ENCODE data around the gene HDGF. TPM values are rescaled to one million over a fixed set of nuclear protein-coding genes. Genes with fewer than 3 reads are reported as not detected.

The HDGF gene
- total and polyA plus RNA-seq, 9 of the 15 experiments (the other 6 are each of a cell fraction or from before 2014, with no cell fraction given) = 38.8 to 601 (median 400) TPM

GRCh38 chr1:156795374-156795733, 43.9 kb upstream of the HDGF start:
- ChIA-PET CTCF (ENCODE audit: low intra/inter-chr PET ratio) (no interaction called here), POLR2A (interaction anchor here (0.6 to 2.7 kb wide), 4 partner anchors 9 to 107 kb away, joined by 3 to 8 read pairs (median 3); no protein-coding TSS in a partner anchor)
- DNase-seq (ENCODE audit: extremely low read depth in 1 of 4, low spot score in 3 of 4) = no peak
- intact Hi-C loops (cut with micrococcal nuclease) = loop anchor here (5.0 kb wide), 1 partner anchor 37 kb away; no protein-coding TSS in a partner anchor
- Histone ChIP-seq H3K9ac (ENCODE audit: insufficient read depth in 1 of 2, low read depth in 2 of 2, low read length in 2 of 2) (no peak overlapping the region), H3K4me2 (ENCODE audit: insufficient read depth, low read length) (no peak overlapping the region), H2AFZ (ENCODE audit: low read depth, low read length) (no peak overlapping the region), H4K20me1 (replicated peaks; ENCODE audit: control insufficient read depth, insufficient read depth, low read length) (peaks cover 14% of the 10 kb centered on the region; the same call in 1 of the 2 replicates), H3K9me1 (ENCODE audit: control insufficient read depth, insufficient read depth, low read length) (no peaks in the 10 kb centered on the region), H3K4me3 (no peak overlapping the region), H3K4me1 (replicated peaks in 1 of 2; ENCODE audit: control insufficient read depth in 2 of 2, insufficient read depth in 2 of 2, low read length in 2 of 2) (no peaks in the 10 kb centered on the region), H3K27me3 (ENCODE audit: control insufficient read depth in 2 of 2, insufficient read depth in 2 of 2, low read length in 2 of 2) (no peaks in the 10 kb centered on the region), H3K79me2 (ENCODE audit: control insufficient read depth, insufficient read depth, low read length) (no peaks in the 10 kb centered on the region), H3K9me3 (replicated peaks; ENCODE audit: control insufficient read depth, insufficient read depth, low read depth, low read length) (no peaks in the 10 kb centered on the region), H3K36me3 (ENCODE audit: control insufficient read depth, insufficient read depth, low read length) (peaks cover 99% of the 10 kb centered on the region), H3K27ac (ENCODE audit: extremely low read depth, low read depth, low read length) (no peak overlapping the region)
- 92% methylated on average over 5 of the region's 5 CpGs for WGBS (ENCODE audit: insufficient coverage, low coverage, missing lambda C conversion rate)
- no TSS peak for BruUV-seq (replicated peaks)
- in situ Hi-C loops (cut with MboI) = no loop called here
- FAIRE-seq = no peak
- no peak for ATAC-seq
- TF ChIP-seq PHF20 (IDR thresholded peaks at IDR 0.05; ENCODE audit: partially characterized antibody) = no peak
- no peak for TF ChIP-seq MGA (IDR thresholded peaks at IDR 0.05)
- TF ChIP-seq HMGXB4 (CRISPR knock-in tag; IDR thresholded peaks at IDR 0.05) = no peak
- no peak for TF ChIP-seq ZNF639 (CRISPR knock-in tag; conservative IDR thresholded peaks at IDR 0.05 in 1 of 2, IDR thresholded peaks at IDR 0.05 in 1 of 2)
- no peak for TF ChIP-seq BCL6 (CRISPR knock-in tag; IDR thresholded peaks at IDR 0.05)
- TF ChIP-seq IFI16 (CRISPR knock-in tag; IDR thresholded peaks at IDR 0.05) = no peak
- TF ChIP-seq SREBF1 (IDR thresholded peaks at IDR 0.05; ENCODE audit: borderline replicate concordance, low read depth, low read length) = no peak
- TF ChIP-seq TCF7 (IDR thresholded peaks at IDR 0.05; ENCODE audit: borderline replicate concordance) = no peak

Measured in K562 (cell line).